Activated CD4-positive, alpha-beta T cell treated with anti-CD3 and anti-CD28 coated beads, Interleukin-2, Interleukin-6, amounts not matched to agents 100 ng/mL and 50 ng/mL, durations not matched to agents 16 hours and 8 hours (primary cell): Measurements from ENCODE around the gene LUC7L2.
"Not testable (repeated sequence)": the region's sequence is repeated elsewhere in the genome, so short reads cannot be mapped to it uniquely, and the experiment has no call there.

ENCODE experiments used
- DNase-seq: peaks from one replicate; pipeline ENCODE4 v3.0.0-alpha.2; 2020

Gene LUC7L2

GRCh38 chr7:139452958-139453672 is 93.4 kb downstream of the LUC7L2 start:
- DNase-seq, result no peak

- DNase-seq, result no peak
These were observed 94.1 kb downstream of the LUC7L2 start for GRCh38 chr7:139453673-139454321.

- no peak for DNase-seq
These were observed 96.1 kb downstream of the LUC7L2 start for GRCh38 chr7:139455789-139456188.

- DNase-seq, result no peak
These were observed 96.8 kb downstream of the LUC7L2 start for GRCh38 chr7:139456511-139456910.

- DNase-seq, result no peak
These were observed 97.7 kb downstream of the LUC7L2 start for GRCh38 chr7:139457153-139457946.

GRCh38 chr7:139463421-139463820 is 103.7 kb downstream of the LUC7L2 start:
- not testable (repeated sequence) for DNase-seq

- not testable (repeated sequence) for DNase-seq
These were observed 104.8 kb downstream of the LUC7L2 start for GRCh38 chr7:139464511-139464910.

GRCh38 chr7:139465072-139465471 is 105.4 kb downstream of the LUC7L2 start:
- DNase-seq, result not testable (repeated sequence)

- DNase-seq, result not testable (repeated sequence)
These were observed 108.0 kb downstream of the LUC7L2 start for GRCh38 chr7:139467729-139468128.

GRCh38 chr7:139468281-139468680 is 108.6 kb downstream of the LUC7L2 start:
- DNase-seq, result not testable (repeated sequence)

- DNase-seq, result no peak
These were observed 112.2 kb downstream of the LUC7L2 start for GRCh38 chr7:139471740-139472353.
